GM23338 (cell line): ENCODE results near the gene OGA. TPM values are rescaled to one million over a fixed set of nuclear protein-coding genes. Genes with fewer than 3 reads are reported as not detected.

Experiments used
- ATAC-seq: fragments of 200-7000 bp; cut with Tn5 transposase; 3 replicates; pipeline ENCODE4 v1.9.1; 2020
- DNase-seq: peaks from one replicate; pipeline ENCODE4 v3.0.0-alpha.2; 2015; ENCODE audit warnings: low spot score
- H2AFZ ChIP-seq: fragments of 200-600 bp; sonication (generic); 2 replicates; pipeline ENCODE4 v1.8.0; 2016; ENCODE audit warnings: antibody characterized with exemption, mild to moderate bottlenecking, moderate library complexity
- H3F3A ChIP-seq: fragments of 200-600 bp; sonication (generic); replicated peaks from 2 replicates; pipeline ENCODE4 v1.8.0; 2017; ENCODE audit warnings: antibody characterized with exemption, mixed run types, low read depth
- H3K27ac ChIP-seq: fragments of 200-600 bp; sonication (generic); 2 replicates; pipeline ENCODE4 v1.6.1; 2016; ENCODE audit warnings: low read depth
- H3K27me3 ChIP-seq: fragments of 200-600 bp; sonication (generic); 2 replicates; pipeline ENCODE4 v1.8.0; 2016; ENCODE audit warnings: mild to moderate bottlenecking, mixed run types, moderate library complexity; ENCODE audit not compliant: insufficient read depth
- H3K36me3 ChIP-seq: fragments of 200-600 bp; sonication (generic); 2 replicates; pipeline ENCODE4 v1.8.0; 2016; ENCODE audit warnings: mild to moderate bottlenecking; ENCODE audit not compliant: insufficient read depth
- H3K4me1 ChIP-seq: fragments of 200-600 bp; sonication (generic); 2 replicates; pipeline ENCODE4 v1.8.0; 2016; ENCODE audit warnings: mild to moderate bottlenecking, moderate library complexity; ENCODE audit not compliant: insufficient read depth
- H3K4me2 ChIP-seq: fragments of 200-600 bp; sonication (generic); 2 replicates; pipeline ENCODE4 v1.7.1; 2017; ENCODE audit warnings: mixed run types
- H3K4me3 ChIP-seq: fragments of 200-600 bp; sonication (generic); 2 replicates; pipeline ENCODE4 v1.6.1; 2016; ENCODE audit warnings: mixed run types
- H3K79me2 ChIP-seq: fragments of 200-600 bp; sonication (generic); replicated peaks from 2 replicates; pipeline ENCODE4 v1.8.0; 2017; ENCODE audit warnings: mild to moderate bottlenecking; ENCODE audit not compliant: insufficient read depth
- H3K9me2 ChIP-seq: fragments of 200-600 bp; sonication (generic); 2 replicates; pipeline ENCODE4 v1.8.0; 2017; ENCODE audit not compliant: insufficient read depth
- H4K20me1 ChIP-seq: fragments of 200-600 bp; sonication (generic); replicated peaks from 2 replicates; pipeline ENCODE4 v1.8.0; 2017; ENCODE audit warnings: mild to moderate bottlenecking; ENCODE audit not compliant: insufficient read depth
- H3K27ac Mint-ChIP-seq: 2 replicates; pipeline ENCODE4 v1.8.0; 2020; ENCODE audit warnings: inconsistent platforms, mild to moderate bottlenecking, moderate library complexity, mixed read lengths
- H3K27me3 Mint-ChIP-seq: 3 replicates; pipeline ENCODE4 v1.8.0; 2022; ENCODE audit warnings: low read depth, mild to moderate bottlenecking, moderate library complexity, mixed read lengths, inconsistent platforms; ENCODE audit not compliant: insufficient read depth, poor library complexity
- H3K36me3 Mint-ChIP-seq: 3 replicates; pipeline ENCODE4 v1.8.0; 2021; ENCODE audit warnings: low read depth, mild to moderate bottlenecking, inconsistent platforms, moderate library complexity, mixed read lengths
- H3K4me1 Mint-ChIP-seq: 3 replicates; pipeline ENCODE4 v1.8.0; 2020; ENCODE audit warnings: mild to moderate bottlenecking, inconsistent platforms, mixed read lengths
- H3K4me3 Mint-ChIP-seq: 3 replicates; pipeline ENCODE4 v1.8.0; 2021; ENCODE audit warnings: moderate library complexity, mild to moderate bottlenecking, inconsistent platforms, mixed read lengths
- H3K9me3 Mint-ChIP-seq: 3 replicates; pipeline ENCODE4 v1.8.0; 2020; ENCODE audit warnings: moderate library complexity, mild to moderate bottlenecking, inconsistent platforms, mixed read lengths
- CREB1 ChIP-seq: fragments of 250-450 bp; sonication (Bioruptor Pico); IDR thresholded peaks from 2 replicates; pipeline ENCODE4 v1.5.0; 2020; ENCODE audit warnings: low read depth, mild to moderate bottlenecking, moderate library complexity
- ETS1 ChIP-seq: IDR thresholded peaks from 2 replicates; pipeline ENCODE4 v1.6.1; 2016; ENCODE audit warnings: antibody characterized with exemption
- EZH2 ChIP-seq: fragments of 200-600 bp; sonication (generic); IDR thresholded peaks from one replicate; pipeline ENCODE4 v1.8.0; 2017; ENCODE audit warnings: antibody characterized with exemption, mild to moderate bottlenecking, low read depth; ENCODE audit not compliant: unreplicated experiment
- EZH2phosphoT487 ChIP-seq: fragments of 200-600 bp; sonication (generic); IDR thresholded peaks from one replicate; pipeline ENCODE4 v1.8.1; 2018; ENCODE audit warnings: antibody characterized with exemption; ENCODE audit not compliant: unreplicated experiment
- NANOG ChIP-seq: IDR thresholded peaks from 2 replicates; pipeline ENCODE4 v1.6.1; 2016; ENCODE audit warnings: antibody characterized with exemption, borderline replicate concordance
- POLR2AphosphoS5 ChIP-seq: IDR thresholded peaks from 2 replicates; pipeline ENCODE4 v1.6.1; 2016; ENCODE audit warnings: antibody characterized with exemption, low read depth
- REST ChIP-seq: IDR thresholded peaks from one replicate; pipeline ENCODE4 v1.6.1; 2018; ENCODE audit warnings: antibody characterized with exemption; ENCODE audit not compliant: unreplicated experiment
- STAT1 ChIP-seq: IDR thresholded peaks from one replicate; pipeline ENCODE4 v1.6.1; 2016; ENCODE audit warnings: antibody characterized with exemption; ENCODE audit not compliant: unreplicated experiment
- ZNF114 ChIP-seq: fragments of 250-450 bp; sonication (Bioruptor Pico); IDR thresholded peaks from 2 replicates; pipeline ENCODE4 v1.5.0; 2020; ENCODE audit warnings: mild to moderate bottlenecking, moderate library complexity
- polyA plus RNA-seq: library from polyadenylated mRNA; unstranded; fragments of >200 nt; fragmentation: Nextera tagmentation; extraction: Ambion mirVana; gene quantifications from 2 replicates; pipeline ENCODE4 v1.2.1, GENCODE V29; 2016
- total RNA-seq: library from RNA; depleted of rRNA; stranded (reverse); fragments of >200 nt; shearing (Covaris generic); gene quantifications from 2 replicates; pipeline ENCODE4 v1.2.3, GENCODE V29; 2014
- TF ChIP-seq, protein P1 (sequence below), 2 experiments: fragments of 200-600 bp in 1 of 2; sonication (generic) in 1 of 2; conservative IDR thresholded peaks; 2 replicates each; pipeline versions ENCODE4 v1.5.1 to v1.6.1; 2016 to 2017; ENCODE audit warnings: antibody characterized with exemption in 2 of 2, low read depth in 2 of 2, mild to moderate bottlenecking in 2 of 2, moderate library complexity in 1 of 2

OGA gene
- total and polyA plus RNA-seq, 2 experiments from 2014 or later = 68.4 to 131 TPM

- TF ChIP-seq REST (no peak), NANOG (no peak), ETS1 (no peak), STAT1 (no peak), POLR2AphosphoS5 (no peak), EZH2 (no peak), ZNF114 (CRISPR knock-in tag) (no peak)
- TF ChIP-seq, protein P1, sequence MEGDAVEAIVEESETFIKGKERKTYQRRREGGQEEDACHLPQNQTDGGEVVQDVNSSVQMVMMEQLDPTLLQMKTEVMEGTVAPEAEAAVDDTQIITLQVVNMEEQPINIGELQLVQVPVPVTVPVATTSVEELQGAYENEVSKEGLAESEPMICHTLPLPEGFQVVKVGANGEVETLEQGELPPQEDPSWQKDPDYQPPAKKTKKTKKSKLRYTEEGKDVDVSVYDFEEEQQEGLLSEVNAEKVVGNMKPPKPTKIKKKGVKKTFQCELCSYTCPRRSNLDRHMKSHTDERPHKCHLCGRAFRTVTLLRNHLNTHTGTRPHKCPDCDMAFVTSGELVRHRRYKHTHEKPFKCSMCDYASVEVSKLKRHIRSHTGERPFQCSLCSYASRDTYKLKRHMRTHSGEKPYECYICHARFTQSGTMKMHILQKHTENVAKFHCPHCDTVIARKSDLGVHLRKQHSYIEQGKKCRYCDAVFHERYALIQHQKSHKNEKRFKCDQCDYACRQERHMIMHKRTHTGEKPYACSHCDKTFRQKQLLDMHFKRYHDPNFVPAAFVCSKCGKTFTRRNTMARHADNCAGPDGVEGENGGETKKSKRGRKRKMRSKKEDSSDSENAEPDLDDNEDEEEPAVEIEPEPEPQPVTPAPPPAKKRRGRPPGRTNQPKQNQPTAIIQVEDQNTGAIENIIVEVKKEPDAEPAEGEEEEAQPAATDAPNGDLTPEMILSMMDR (conservative IDR thresholded peaks at IDR 0.05; ENCODE audit: low read depth in 2 of 2) = no peak
Observed at GRCh38 chr10:101850749-101851148, 32.5 kb upstream of the OGA start (continued).

- Histone ChIP-seq H3K4me1 (peaks cover 7% of the 10 kb centered on the region), H3K4me2 (no peak overlapping the region), H3K79me2 (no peaks in the 10 kb centered on the region), H3F3A (peaks cover 6% of the 10 kb centered on the region; the same call in 1 of the 2 replicates), H3K27me3 (no peaks in the 10 kb centered on the region), H3K4me3 (no peak overlapping the region), H3K27ac (no peak overlapping the region; the same call in 1 of the 2 replicates), H2AFZ (no peak overlapping the region), H4K20me1 (0 out of 2 replicates have a peak, but pooled peaks cover 9% of the 10 kb centered on the region), H3K9me2 (no peaks in the 10 kb centered on the region; the same call in 1 of the 2 replicates), H3K36me3 (no peaks in the 10 kb centered on the region)
- TF ChIP-seq, protein P1 (conservative IDR thresholded peaks at IDR 0.05; ENCODE audit: low read depth in 2 of 2) = 0 out of 4 replicates have a peak, but pooled peaks of 1 of the 2 experiments have one; percentile 13
- no peak for TF ChIP-seq POLR2AphosphoS5
- TF ChIP-seq CREB1 = no peak
- no peak for TF ChIP-seq EZH2phosphoT487
- TF ChIP-seq EZH2 = no peak
- peaks cover 32% of the 10 kb centered on the region for H3K4me1 Mint-ChIP-seq
- peak; percentile 56 for ATAC-seq
- H3K36me3 Mint-ChIP-seq = no peaks in the 10 kb centered on the region
- peak; percentile 37 for DNase-seq
- H3K4me3 Mint-ChIP-seq = no peak overlapping the region; the same call in 2 of the 3 replicates
- no peak overlapping the region; the same call in 1 of the 2 replicates for H3K27ac Mint-ChIP-seq
- H3K27me3 Mint-ChIP-seq = peaks cover 14% of the 10 kb centered on the region
- no peaks in the 10 kb centered on the region; the same call in 2 of the 3 replicates for H3K9me3 Mint-ChIP-seq
Observed at GRCh38 chr10:101848894-101849351, 30.7 kb upstream of the OGA start.
